WTC11 (cell line): Measurements from ENCODE around the gene HTRA2. TPM values are rescaled to one million over a fixed set of nuclear protein-coding genes. Genes with fewer than 3 reads are reported as not detected.
A peak's percentile ranks its signal among the peaks of the same experiment; 100 is the strongest.

ENCODE experiments used
- CBFB ChIP-seq: sonication (generic); formaldehyde crosslinking; IDR thresholded peaks from 2 replicates; pipeline ENCODE4 v1.8.1; 2022; ENCODE audit warnings: mild to moderate bottlenecking, low read depth, missing genetic modification reagents
- CREB1 ChIP-seq: sonication (generic); formaldehyde crosslinking; IDR thresholded peaks from 2 replicates; pipeline ENCODE4 v1.8.0; 2023; ENCODE audit warnings: mild to moderate bottlenecking, missing genetic modification reagents
- E2F5 ChIP-seq: sonication (generic); formaldehyde crosslinking; IDR thresholded peaks from 2 replicates; pipeline ENCODE4 v1.8.1; 2022; ENCODE audit warnings: mild to moderate bottlenecking, moderate library complexity, missing genetic modification reagents
- FOXJ3 ChIP-seq: sonication (generic); formaldehyde crosslinking; IDR thresholded peaks from 2 replicates; pipeline ENCODE4 v1.9.0; 2021; ENCODE audit warnings: missing genetic modification reagents, mild to moderate bottlenecking, borderline replicate concordance
- GRHL2 ChIP-seq: fragments of 250-450 bp; sonication (Bioruptor Pico); IDR thresholded peaks from 2 replicates; pipeline ENCODE4 v1.8.0; 2022; ENCODE audit warnings: mild to moderate bottlenecking, moderate library complexity; ENCODE audit not compliant: insufficient replicate concordance, severe bottlenecking
- IRF1 ChIP-seq: sonication (generic); formaldehyde crosslinking; IDR thresholded peaks from 2 replicates; pipeline ENCODE4 v1.8.0; 2023; ENCODE audit warnings: missing genetic modification reagents
- IRF2 ChIP-seq: sonication (generic); formaldehyde crosslinking; IDR thresholded peaks from 2 replicates; pipeline ENCODE4 v1.8.0; 2022; ENCODE audit warnings: low read depth, missing genetic modification reagents, borderline replicate concordance
- JAZF1 ChIP-seq: fragments of 250-450 bp; sonication (Bioruptor Pico); IDR thresholded peaks from 2 replicates; pipeline ENCODE4 v1.9.0; 2021; ENCODE audit warnings: moderate library complexity, mild to moderate bottlenecking, inconsistent platforms
- JUN ChIP-seq: sonication (generic); formaldehyde crosslinking; IDR thresholded peaks from 2 replicates; pipeline ENCODE4 v1.8.0; 2023; ENCODE audit warnings: mild to moderate bottlenecking, missing genetic modification reagents
- MYBL2 ChIP-seq: sonication (generic); formaldehyde crosslinking; IDR thresholded peaks from 2 replicates; pipeline ENCODE4 v1.8.1; 2023; ENCODE audit warnings: mild to moderate bottlenecking, moderate library complexity, missing genetic modification reagents
- NR2C2 ChIP-seq: sonication (generic); formaldehyde crosslinking; IDR thresholded peaks from 2 replicates; pipeline ENCODE4 v1.8.0; 2022; ENCODE audit warnings: mild to moderate bottlenecking, missing genetic modification reagents
- NR3C1 ChIP-seq: sonication (generic); formaldehyde crosslinking; conservative IDR thresholded peaks from 2 replicates; pipeline ENCODE4 v1.8.1; 2023; ENCODE audit warnings: low read depth, mild to moderate bottlenecking, missing genetic modification reagents
- PRRX2 ChIP-seq: fragments of 250-450 bp; sonication (Bioruptor Pico); IDR thresholded peaks from 2 replicates; pipeline ENCODE4 v1.8.0; 2021; ENCODE audit warnings: mild to moderate bottlenecking
- SMAD3 ChIP-seq: sonication (generic); formaldehyde crosslinking; IDR thresholded peaks from 2 replicates; pipeline ENCODE4 v1.8.0; 2022; ENCODE audit warnings: missing genetic modification reagents, mild to moderate bottlenecking, borderline replicate concordance
- SMAD4 ChIP-seq: sonication (generic); formaldehyde crosslinking; IDR thresholded peaks from 2 replicates; pipeline ENCODE4 v1.8.0; 2022; ENCODE audit warnings: mild to moderate bottlenecking, missing genetic modification reagents
- SP1 ChIP-seq: sonication (generic); formaldehyde crosslinking; conservative IDR thresholded peaks from 2 replicates; pipeline ENCODE4 v1.8.1; 2022; ENCODE audit warnings: missing genetic modification reagents
- TEAD1 ChIP-seq: sonication (generic); formaldehyde crosslinking; IDR thresholded peaks from 2 replicates; pipeline ENCODE4 v1.8.0; 2022; ENCODE audit warnings: mild to moderate bottlenecking, missing genetic modification reagents
- ZNF317 ChIP-seq: sonication (generic); formaldehyde crosslinking; IDR thresholded peaks from 2 replicates; pipeline ENCODE4 v1.8.1; 2023; ENCODE audit warnings: low read depth, mild to moderate bottlenecking, moderate library complexity, missing genetic modification reagents, borderline replicate concordance
- ZNF396 ChIP-seq: fragments of 250-450 bp; sonication (Bioruptor Pico); IDR thresholded peaks from 2 replicates; pipeline ENCODE4 v1.8.0; 2021; ENCODE audit warnings: mild to moderate bottlenecking, moderate library complexity, borderline replicate concordance
- ZSCAN18 ChIP-seq: fragments of 250-450 bp; sonication (Bioruptor Pico); IDR thresholded peaks from 2 replicates; pipeline ENCODE4 v2.1.2; 2022; ENCODE audit warnings: mild to moderate bottlenecking, moderate library complexity
- total RNA-seq: library from RNA; stranded (reverse); gene quantifications from 3 replicates; pipeline ENCODE4 v1.2.3, GENCODE V29; 2021
- TF ChIP-seq, protein P1 (sequence below): sonication (generic); formaldehyde crosslinking; conservative IDR thresholded peaks from 2 replicates; pipeline ENCODE4 v1.8.1; 2023; ENCODE audit warnings: mild to moderate bottlenecking, low read depth, missing genetic modification reagents, moderate library complexity
- TF ChIP-seq, protein P2 (sequence below): sonication (generic); formaldehyde crosslinking; IDR thresholded peaks from 2 replicates; pipeline ENCODE4 v1.8.0; 2022; ENCODE audit warnings: mild to moderate bottlenecking, missing genetic modification reagents
- TF ChIP-seq, protein P3 (sequence below): sonication (generic); formaldehyde crosslinking; IDR thresholded peaks from 2 replicates; pipeline ENCODE4 v1.8.1; 2023; ENCODE audit warnings: mild to moderate bottlenecking, missing genetic modification reagents, borderline replicate concordance
- TF ChIP-seq, protein P4 (sequence below): sonication (generic); formaldehyde crosslinking; IDR thresholded peaks from 2 replicates; pipeline ENCODE4 v1.8.0; 2022; ENCODE audit warnings: missing genetic modification reagents

HTRA2 gene
- total RNA-seq, 1 experiment from 2014 or later, result 30.0 TPM

GRCh38 chr2:74529357-74530238 is at the start of gene HTRA2, which contains the start of gene AUP1 (continued):
- TF ChIP-seq ZSCAN18 (CRISPR knock-in tag), result no peak
- TF ChIP-seq NR2C2 (CRISPR knock-in tag), result peak; percentile 76
- TF ChIP-seq SMAD3 (CRISPR knock-in tag), result no peak
- TF ChIP-seq, protein P1, sequence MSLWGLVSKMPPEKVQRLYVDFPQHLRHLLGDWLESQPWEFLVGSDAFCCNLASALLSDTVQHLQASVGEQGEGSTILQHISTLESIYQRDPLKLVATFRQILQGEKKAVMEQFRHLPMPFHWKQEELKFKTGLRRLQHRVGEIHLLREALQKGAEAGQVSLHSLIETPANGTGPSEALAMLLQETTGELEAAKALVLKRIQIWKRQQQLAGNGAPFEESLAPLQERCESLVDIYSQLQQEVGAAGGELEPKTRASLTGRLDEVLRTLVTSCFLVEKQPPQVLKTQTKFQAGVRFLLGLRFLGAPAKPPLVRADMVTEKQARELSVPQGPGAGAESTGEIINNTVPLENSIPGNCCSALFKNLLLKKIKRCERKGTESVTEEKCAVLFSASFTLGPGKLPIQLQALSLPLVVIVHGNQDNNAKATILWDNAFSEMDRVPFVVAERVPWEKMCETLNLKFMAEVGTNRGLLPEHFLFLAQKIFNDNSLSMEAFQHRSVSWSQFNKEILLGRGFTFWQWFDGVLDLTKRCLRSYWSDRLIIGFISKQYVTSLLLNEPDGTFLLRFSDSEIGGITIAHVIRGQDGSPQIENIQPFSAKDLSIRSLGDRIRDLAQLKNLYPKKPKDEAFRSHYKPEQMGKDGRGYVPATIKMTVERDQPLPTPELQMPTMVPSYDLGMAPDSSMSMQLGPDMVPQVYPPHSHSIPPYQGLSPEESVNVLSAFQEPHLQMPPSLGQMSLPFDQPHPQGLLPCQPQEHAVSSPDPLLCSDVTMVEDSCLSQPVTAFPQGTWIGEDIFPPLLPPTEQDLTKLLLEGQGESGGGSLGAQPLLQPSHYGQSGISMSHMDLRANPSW (CRISPR knock-in tag), result no peak
- TF ChIP-seq, protein P2, sequence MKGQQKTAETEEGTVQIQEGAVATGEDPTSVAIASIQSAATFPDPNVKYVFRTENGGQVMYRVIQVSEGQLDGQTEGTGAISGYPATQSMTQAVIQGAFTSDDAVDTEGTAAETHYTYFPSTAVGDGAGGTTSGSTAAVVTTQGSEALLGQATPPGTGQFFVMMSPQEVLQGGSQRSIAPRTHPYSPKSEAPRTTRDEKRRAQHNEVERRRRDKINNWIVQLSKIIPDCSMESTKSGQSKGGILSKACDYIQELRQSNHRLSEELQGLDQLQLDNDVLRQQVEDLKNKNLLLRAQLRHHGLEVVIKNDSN (CRISPR knock-in tag), result 0 out of 2 replicates have a peak, but pooled peaks have one; percentile 23
- TF ChIP-seq MYBL2 (CRISPR knock-in tag), result 0 out of 2 replicates have a peak, but pooled peaks have one; percentile 2
- TF ChIP-seq PRRX2 (CRISPR knock-in tag), result no peak
- peak; percentile 66 for TF ChIP-seq TEAD1 (CRISPR knock-in tag)
- TF ChIP-seq CBFB (CRISPR knock-in tag), result peak; percentile 77; the same call in 1 of the 2 replicates
- peak; percentile 71; the same call in 1 of the 2 replicates for TF ChIP-seq E2F5
- TF ChIP-seq ZNF396 (CRISPR knock-in tag), result no peak
- TF ChIP-seq, protein P3, sequence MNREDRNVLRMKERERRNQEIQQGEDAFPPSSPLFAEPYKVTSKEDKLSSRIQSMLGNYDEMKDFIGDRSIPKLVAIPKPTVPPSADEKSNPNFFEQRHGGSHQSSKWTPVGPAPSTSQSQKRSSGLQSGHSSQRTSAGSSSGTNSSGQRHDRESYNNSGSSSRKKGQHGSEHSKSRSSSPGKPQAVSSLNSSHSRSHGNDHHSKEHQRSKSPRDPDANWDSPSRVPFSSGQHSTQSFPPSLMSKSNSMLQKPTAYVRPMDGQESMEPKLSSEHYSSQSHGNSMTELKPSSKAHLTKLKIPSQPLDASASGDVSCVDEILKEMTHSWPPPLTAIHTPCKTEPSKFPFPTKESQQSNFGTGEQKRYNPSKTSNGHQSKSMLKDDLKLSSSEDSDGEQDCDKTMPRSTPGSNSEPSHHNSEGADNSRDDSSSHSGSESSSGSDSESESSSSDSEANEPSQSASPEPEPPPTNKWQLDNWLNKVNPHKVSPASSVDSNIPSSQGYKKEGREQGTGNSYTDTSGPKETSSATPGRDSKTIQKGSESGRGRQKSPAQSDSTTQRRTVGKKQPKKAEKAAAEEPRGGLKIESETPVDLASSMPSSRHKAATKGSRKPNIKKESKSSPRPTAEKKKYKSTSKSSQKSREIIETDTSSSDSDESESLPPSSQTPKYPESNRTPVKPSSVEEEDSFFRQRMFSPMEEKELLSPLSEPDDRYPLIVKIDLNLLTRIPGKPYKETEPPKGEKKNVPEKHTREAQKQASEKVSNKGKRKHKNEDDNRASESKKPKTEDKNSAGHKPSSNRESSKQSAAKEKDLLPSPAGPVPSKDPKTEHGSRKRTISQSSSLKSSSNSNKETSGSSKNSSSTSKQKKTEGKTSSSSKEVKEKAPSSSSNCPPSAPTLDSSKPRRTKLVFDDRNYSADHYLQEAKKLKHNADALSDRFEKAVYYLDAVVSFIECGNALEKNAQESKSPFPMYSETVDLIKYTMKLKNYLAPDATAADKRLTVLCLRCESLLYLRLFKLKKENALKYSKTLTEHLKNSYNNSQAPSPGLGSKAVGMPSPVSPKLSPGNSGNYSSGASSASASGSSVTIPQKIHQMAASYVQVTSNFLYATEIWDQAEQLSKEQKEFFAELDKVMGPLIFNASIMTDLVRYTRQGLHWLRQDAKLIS (CRISPR knock-in tag), result no peak
- TF ChIP-seq FOXJ3 (CRISPR knock-in tag), result no peak
- TF ChIP-seq, protein P4, sequence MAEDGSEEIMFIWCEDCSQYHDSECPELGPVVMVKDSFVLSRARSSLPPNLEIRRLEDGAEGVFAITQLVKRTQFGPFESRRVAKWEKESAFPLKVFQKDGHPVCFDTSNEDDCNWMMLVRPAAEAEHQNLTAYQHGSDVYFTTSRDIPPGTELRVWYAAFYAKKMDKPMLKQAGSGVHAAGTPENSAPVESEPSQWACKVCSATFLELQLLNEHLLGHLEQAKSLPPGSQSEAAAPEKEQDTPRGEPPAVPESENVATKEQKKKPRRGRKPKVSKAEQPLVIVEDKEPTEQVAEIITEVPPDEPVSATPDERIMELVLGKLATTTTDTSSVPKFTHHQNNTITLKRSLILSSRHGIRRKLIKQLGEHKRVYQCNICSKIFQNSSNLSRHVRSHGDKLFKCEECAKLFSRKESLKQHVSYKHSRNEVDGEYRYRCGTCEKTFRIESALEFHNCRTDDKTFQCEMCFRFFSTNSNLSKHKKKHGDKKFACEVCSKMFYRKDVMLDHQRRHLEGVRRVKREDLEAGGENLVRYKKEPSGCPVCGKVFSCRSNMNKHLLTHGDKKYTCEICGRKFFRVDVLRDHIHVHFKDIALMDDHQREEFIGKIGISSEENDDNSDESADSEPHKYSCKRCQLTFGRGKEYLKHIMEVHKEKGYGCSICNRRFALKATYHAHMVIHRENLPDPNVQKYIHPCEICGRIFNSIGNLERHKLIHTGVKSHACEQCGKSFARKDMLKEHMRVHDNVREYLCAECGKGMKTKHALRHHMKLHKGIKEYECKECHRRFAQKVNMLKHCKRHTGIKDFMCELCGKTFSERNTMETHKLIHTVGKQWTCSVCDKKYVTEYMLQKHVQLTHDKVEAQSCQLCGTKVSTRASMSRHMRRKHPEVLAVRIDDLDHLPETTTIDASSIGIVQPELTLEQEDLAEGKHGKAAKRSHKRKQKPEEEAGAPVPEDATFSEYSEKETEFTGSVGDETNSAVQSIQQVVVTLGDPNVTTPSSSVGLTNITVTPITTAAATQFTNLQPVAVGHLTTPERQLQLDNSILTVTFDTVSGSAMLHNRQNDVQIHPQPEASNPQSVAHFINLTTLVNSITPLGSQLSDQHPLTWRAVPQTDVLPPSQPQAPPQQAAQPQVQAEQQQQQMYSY (CRISPR knock-in tag), result no peak
- TF ChIP-seq JUN (CRISPR knock-in tag), result no peak
- TF ChIP-seq IRF2 (CRISPR knock-in tag), result no peak
- TF ChIP-seq ZNF317 (CRISPR knock-in tag), result 0 out of 2 replicates have a peak, but pooled peaks have one; percentile 38
- no peak for TF ChIP-seq SMAD4 (CRISPR knock-in tag)
- no peak for TF ChIP-seq JAZF1
- no peak for TF ChIP-seq IRF1 (CRISPR knock-in tag)
- TF ChIP-seq NR3C1, result no peak
- no peak for TF ChIP-seq CREB1 (CRISPR knock-in tag)
- peak; percentile 95 for TF ChIP-seq SP1 (CRISPR knock-in tag)
- TF ChIP-seq GRHL2, result no peak
